Endothelial cell of umbilical vein (primary cell): ENCODE data around the gene MRPS35. TPM values are rescaled to one million over a fixed set of nuclear protein-coding genes. Genes with fewer than 3 reads are reported as not detected.

Experiments
- BruUV-seq: library from RNA; stranded (reverse); fragments of 400-500 nt; replicated peaks from 2 replicates; lab custom pipeline; 2021; lab: Mats Ljungman, UMichigan
- CTCF ChIA-PET: fragments of 300-600, 350-600 bp; sonication (Branson Sonifier 250); formaldehyde crosslinking; loops from one replicate; lab custom pipeline; 2021; ENCODE audit warnings: antibody characterized with exemption, inconsistent platforms; lab: Charles Lee
- POLR2A ChIA-PET: fragments of 300-600, 350-600 bp; sonication (Branson Sonifier 250); formaldehyde crosslinking; loops from one replicate; lab custom pipeline; 2021; ENCODE audit warnings: antibody characterized with exemption, inconsistent platforms; lab: Charles Lee
- DNase-seq: peaks from one replicate; pipeline ENCODE4 v3.0.0-alpha.2; 2011; ENCODE audit warnings: low read depth, low spot score
- FAIRE-seq: peaks from 2 replicates; lab custom pipeline; 2011; peaks lifted over from hg19 to GRCh38; lab: Jason Lieb, UNC
- H2AFZ ChIP-seq: 2 replicates; pipeline ENCODE4 v1.6.0; 2012; ENCODE audit warnings: low read depth, low read length, control low read depth, inconsistent platforms
- H3K27ac ChIP-seq: 2 replicates; pipeline ENCODE4 v1.5.1; 2011; ENCODE audit warnings: low read depth, mild to moderate bottlenecking, control low read depth, low read length, moderate library complexity; ENCODE audit not compliant: insufficient read depth
- H3K27me3 ChIP-seq, 2 experiments: 2 replicates each; pipeline versions ENCODE4 v1.6.0 to v1.6.1; 2011; ENCODE audit warnings: low read length in 2 of 2, mixed read lengths in 1 of 2; ENCODE audit not compliant: control insufficient read depth in 2 of 2, insufficient read depth in 2 of 2
- H3K36me3 ChIP-seq, 2 experiments: 2 replicates in 1 of 2; 3 replicates in 1 of 2; pipeline ENCODE4 v1.5.1; 2011; ENCODE audit warnings: low read length in 2 of 2, mild to moderate bottlenecking in 1 of 2, moderate library complexity in 1 of 2; ENCODE audit not compliant: control insufficient read depth in 2 of 2, insufficient read depth in 2 of 2; ENCODE audit errors: extremely low read depth in 1 of 2
- H3K4me1 ChIP-seq: 3 replicates; pipeline ENCODE4 v1.5.1; 2011; ENCODE audit warnings: mild to moderate bottlenecking, low read length; ENCODE audit not compliant: control insufficient read depth, insufficient read depth; ENCODE audit errors: extremely low read depth
- H3K4me2 ChIP-seq: 2 replicates; pipeline ENCODE4 v1.6.1; 2011; ENCODE audit warnings: low read length, control low read depth, mixed read lengths; ENCODE audit not compliant: insufficient read depth
- H3K4me3 ChIP-seq, 3 experiments: fragments of 200-600 bp in 1 of 3; sonication (generic), shearing (Covaris generic) in 1 of 3; replicated peaks in 1 of 3; 2 replicates each; pipeline ENCODE4 v1.5.1; 2011 to 2016; ENCODE audit warnings: control low read depth in 3 of 3, low read length in 3 of 3, mild to moderate bottlenecking in 2 of 3, inconsistent platforms in 1 of 3, low read depth in 1 of 3, moderate library complexity in 1 of 3; ENCODE audit not compliant: insufficient read depth in 1 of 3
- H3K79me2 ChIP-seq: 2 replicates; pipeline ENCODE4 v1.6.0; 2012; ENCODE audit warnings: low read length, inconsistent platforms; ENCODE audit not compliant: control insufficient read depth, insufficient read depth
- H3K9ac ChIP-seq: replicated peaks from 2 replicates; pipeline ENCODE3; 2011; ENCODE audit warnings: low read length, control low read depth; ENCODE audit not compliant: insufficient read depth; ENCODE audit errors: extremely low read depth
- H3K9me1 ChIP-seq: replicated peaks from 3 replicates; pipeline ENCODE4 v1.6.0; 2011; ENCODE audit warnings: mild to moderate bottlenecking, low read length; ENCODE audit not compliant: control insufficient read depth, insufficient read depth; ENCODE audit errors: extremely low read depth
- H3K9me3 ChIP-seq: replicated peaks from 2 replicates; pipeline ENCODE4 v1.5.1; 2012; ENCODE audit warnings: low read length, inconsistent platforms; ENCODE audit not compliant: control insufficient read depth, insufficient read depth
- H4K20me1 ChIP-seq: replicated peaks from 2 replicates; pipeline ENCODE3; 2011; ENCODE audit warnings: mild to moderate bottlenecking, low read length; ENCODE audit not compliant: control insufficient read depth, insufficient read depth; ENCODE audit errors: extremely low read depth
- CTCF ChIP-seq, 2 donors: IDR thresholded peaks; 1 replicate in 1 of 2; 2 replicates in 1 of 2; pipeline ENCODE4 v1.5.1; 2011; ENCODE audit warnings: low read length in 2 of 2, mild to moderate bottlenecking in 2 of 2, moderate library complexity in 2 of 2, control low read depth in 1 of 2, inconsistent platforms in 1 of 2, low read depth in 1 of 2; ENCODE audit not compliant: insufficient read depth in 1 of 2; ENCODE audit errors: extremely low read depth in 1 of 2
- EZH2 ChIP-seq: IDR thresholded peaks from 2 replicates; pipeline ENCODE4 v1.6.1; 2012; ENCODE audit warnings: borderline replicate concordance, low read depth, mild to moderate bottlenecking, moderate library complexity, low read length, inconsistent platforms; ENCODE audit not compliant: severe bottlenecking
- FOS ChIP-seq: IDR thresholded peaks from 2 replicates; pipeline ENCODE4 v1.6.1; 2011; ENCODE audit warnings: mild to moderate bottlenecking, low read length, moderate library complexity, borderline replicate concordance; ENCODE audit not compliant: insufficient read depth
- GATA2 ChIP-seq: IDR thresholded peaks from 2 replicates; pipeline ENCODE4 v1.7.0; 2011; ENCODE audit warnings: low read depth, mild to moderate bottlenecking, moderate library complexity, mixed read lengths, low read length; ENCODE audit not compliant: insufficient read length, insufficient read depth
- JUN ChIP-seq: IDR thresholded peaks from 2 replicates; pipeline ENCODE4 v1.6.1; 2011; ENCODE audit warnings: borderline replicate concordance, low read depth; ENCODE audit not compliant: insufficient read length, insufficient read depth
- MYC ChIP-seq: IDR thresholded peaks from one replicate; pipeline ENCODE4 v1.6.1; 2011; ENCODE audit warnings: mild to moderate bottlenecking, low read depth, low read length
- POLR2A ChIP-seq: IDR thresholded peaks from 2 replicates; pipeline ENCODE4 v1.6.1; 2012; ENCODE audit warnings: low read depth, mild to moderate bottlenecking, control low read depth, low read length
- POLR2AphosphoS5 ChIP-seq: IDR thresholded peaks from 2 replicates; pipeline ENCODE4 v1.6.1; 2012; ENCODE audit warnings: low read depth, mild to moderate bottlenecking, control low read depth, low read length, moderate library complexity; ENCODE audit not compliant: insufficient read depth
- dilution Hi-C: fragments of 300-500 bp; cut with MboI; formaldehyde crosslinking; loops from one replicate; pipeline ENCODE4 v1.15.0; 2019; ENCODE audit warnings: low sequenced_read_pairs; ENCODE audit not compliant: extremely low pct_ligation_motif_present
- intact Hi-C: fragments of 100-400 bp; cut with micrococcal nuclease; formaldehyde crosslinking; loops from one replicate; pipeline ENCODE4 v1.10.0; 2022
- polyA plus RNA-seq, 4 experiments: library from polyadenylated mRNA; depleted of rRNA in 3 of 4; stranded (reverse) in 3 of 4; unstranded in 1 of 4; fragments of >200 nt; gene quantifications; 2 replicates each; pipeline versions ENCODE4 v1.2.1 to v1.2.3, GENCODE V29; 2011 to 2012; ENCODE audit warnings: missing spikeins in 1 of 4
- total RNA-seq: library from RNA; stranded (reverse); gene quantifications from 2 replicates; pipeline ENCODE4 v1.2.3, GENCODE V29; 2021
- TF ChIP-seq, protein P1 (sequence below): IDR thresholded peaks from 2 replicates; pipeline ENCODE4 v1.6.1; 2011; ENCODE audit not compliant: insufficient read depth, insufficient read length

MRPS35 gene
- total and polyA plus RNA-seq, 2 donors (not counting 3 experiments of a cell fraction or from before 2014, with no cell fraction given), result 22.7 to 38.6 TPM

- FAIRE-seq, result no peak
These were observed 44.9 kb upstream of the MRPS35 start for GRCh38 chr12:27665704-27666103.

More at GRCh38 chr12:27665704-27666103, 44.9 kb upstream of the MRPS35 start:
- POLR2A ChIA-PET, result no interaction called here
- H3K9me1 ChIP-seq, result no peaks in the 10 kb centered on the region
- H3K4me3 ChIP-seq, result no peak overlapping the region
- TF ChIP-seq FOS (no peak), EZH2 (no peak), POLR2AphosphoS5 (no peak), JUN (no peak), POLR2A (no peak), CTCF (IDR thresholded peaks at IDR 0.05; ENCODE audit: extremely low read depth in 1 of 2, insufficient read depth in 1 of 2, low read depth in 1 of 2, low read length in 2 of 2) (no peak), MYC (no peak), GATA2 (no peak)
- TF ChIP-seq, protein P1, sequence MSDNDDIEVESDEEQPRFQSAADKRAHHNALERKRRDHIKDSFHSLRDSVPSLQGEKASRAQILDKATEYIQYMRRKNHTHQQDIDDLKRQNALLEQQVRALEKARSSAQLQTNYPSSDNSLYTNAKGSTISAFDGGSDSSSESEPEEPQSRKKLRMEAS, result no peak
- H3K79me2 ChIP-seq, result no peaks in the 10 kb centered on the region
- H3K4me2 ChIP-seq, result no peak overlapping the region
- no peak for DNase-seq
- no peak overlapping the region for H3K9ac ChIP-seq
- dilution Hi-C loops (no loop called here), intact Hi-C loops (no loop called here)
- CTCF ChIA-PET, result no interaction called here
- H3K36me3 ChIP-seq, result peaks cover 29 to 33% of the 10 kb centered on the region in 2 experiments
- no peaks in the 10 kb centered on the region for H4K20me1 ChIP-seq
- H2AFZ ChIP-seq, result no peak overlapping the region
- H3K27me3 ChIP-seq, result no peaks in the 10 kb centered on the region
- H3K9me3 ChIP-seq, result no peaks in the 10 kb centered on the region
- H3K4me1 ChIP-seq, result no peaks in the 10 kb centered on the region
- H3K27ac ChIP-seq, result no peak overlapping the region
- no TSS peak for BruUV-seq
